ENCODE measurements around the gene PDE10A. TPM values are rescaled to one million over a fixed set of nuclear protein-coding genes. Genes with fewer than 3 reads are reported as not detected.

PDE10A gene
- total RNA-seq, 1 donor from 2014 or later = 2.7 TPM

GRCh38 chr6:165662041-165662748, 846 bp downstream of the PDE10A start:
- no peak for DNase-seq
- peaks cover 73% of the 10 kb centered on the region for H3K27me3 ChIP-seq (ENCODE audit: low read depth)
- peaks cover 30% of the 10 kb centered on the region for H3K4me1 ChIP-seq
- ATAC-seq = no peak
- no peak for TF ChIP-seq CTCF (IDR thresholded peaks at IDR 0.05)
- no peaks in the 10 kb centered on the region for H3K36me3 ChIP-seq
- no peak overlapping the region for H3K27ac ChIP-seq
- intact Hi-C loops (cut with DNase I) = no loop called here
- H3K4me3 ChIP-seq = peak overlapping the region; percentile 56
- no peaks in the 10 kb centered on the region for H3K9me3 ChIP-seq

GRCh38 chr6:165661664-165662025, 1.4 kb downstream of the PDE10A start:
- peaks cover 67% of the 10 kb centered on the region for H3K27me3 ChIP-seq (ENCODE audit: low read depth)
- no peak for TF ChIP-seq CTCF (IDR thresholded peaks at IDR 0.05)
- intact Hi-C loops (cut with DNase I) = no loop called here
- no peaks in the 10 kb centered on the region for H3K9me3 ChIP-seq
- ATAC-seq (peak; percentile 16 to 19), DNase-seq (no peak)
- H3K27ac ChIP-seq = no peak overlapping the region
- peaks cover 30% of the 10 kb centered on the region for H3K4me1 ChIP-seq
- peak overlapping the region; percentile 56 for H3K4me3 ChIP-seq
- H3K36me3 ChIP-seq = no peaks in the 10 kb centered on the region

- Histone ChIP-seq H3K36me3 (no peaks in the 10 kb centered on the region), H3K4me3 (peak overlapping the region; percentile 56), H3K9me3 (no peaks in the 10 kb centered on the region), H3K4me1 (peaks cover 30% of the 10 kb centered on the region), H3K27ac (no peak overlapping the region), H3K27me3 (ENCODE audit: low read depth) (peaks cover 61% of the 10 kb centered on the region)
- DNase-seq (no peak), ATAC-seq (peak; percentile 2 to 5)
- intact Hi-C loops (cut with DNase I) = no loop called here
- no peak for TF ChIP-seq CTCF (IDR thresholded peaks at IDR 0.05)
Observed at GRCh38 chr6:165660857-165661663, 2.0 kb downstream of the PDE10A start.

- intact Hi-C loops (cut with DNase I) = no loop called here
- Histone ChIP-seq H3K4me1 (peaks cover 30% of the 10 kb centered on the region), H3K27me3 (ENCODE audit: low read depth) (peaks cover 53% of the 10 kb centered on the region), H3K4me3 (peak overlapping the region; percentile 56), H3K27ac (no peak overlapping the region), H3K36me3 (no peaks in the 10 kb centered on the region), H3K9me3 (no peaks in the 10 kb centered on the region)
- no peak for TF ChIP-seq CTCF (IDR thresholded peaks at IDR 0.05)
- no peak for DNase-seq
- peak; percentile 8 to 53 for ATAC-seq
Observed at GRCh38 chr6:165659945-165660856, 2.8 kb downstream of the PDE10A start.

GRCh38 chr6:165658395-165659058, 4.5 kb downstream of the PDE10A start:
- no peak for TF ChIP-seq CTCF (IDR thresholded peaks at IDR 0.05)
- H3K36me3 ChIP-seq = no peaks in the 10 kb centered on the region

More at GRCh38 chr6:165658395-165659058, 4.5 kb downstream of the PDE10A start:
- Histone ChIP-seq H3K4me3 (no peak overlapping the region), H3K4me1 (peaks cover 13% of the 10 kb centered on the region), H3K27me3 (ENCODE audit: low read depth) (peaks cover 36% of the 10 kb centered on the region), H3K27ac (no peak overlapping the region), H3K9me3 (no peaks in the 10 kb centered on the region)
- intact Hi-C loops (cut with DNase I) = no loop called here
- ATAC-seq (no peak), DNase-seq (no peak)

All from lower lobe of right lung (tissue), 2 donors.